ENCODE measurements around the gene APOL1. TPM values are rescaled to one million over a fixed set of nuclear protein-coding genes. Genes with fewer than 3 reads are reported as not detected.
A peak's percentile ranks its signal among the peaks of the same experiment; 100 is the strongest.

APOL1 gene
- total and polyA plus RNA-seq, 10 donors, result 10.0 to 108 (median 44.7) TPM

- H3K27me3 ChIP-seq (replicated peaks in 1 of 7), result peaks cover 0 to 6% (median 0%) of the 10 kb centered on the region in 7 donors
- no peak for DNase-seq
- no peaks in the 10 kb centered on the region for H3K9me3 ChIP-seq
- 41 to 97% (median 83%) methylated on average over 2 of the region's 2 CpGs for whole genome bisulfite sequencing, 5 donors
- no peak overlapping the region for H3K27ac ChIP-seq
- H3K4me1 ChIP-seq, result peaks cover 8 to 42% (median 22%) of the 10 kb centered on the region in 6 donors
- TF ChIP-seq POLR2AphosphoS5 (IDR thresholded peaks at IDR 0.05) (no peak), POLR2A (IDR thresholded peaks at IDR 0.05) (no peak), CTCF (IDR thresholded peaks at IDR 0.05 in 8 of 11, conservative IDR thresholded peaks at IDR 0.05 in 3 of 11) (no peak)
- H3K36me3 ChIP-seq, result no peaks in the 10 kb centered on the region
- H3K4me3 ChIP-seq, result no peak overlapping the region
- intact Hi-C loops (cut with DNase I; ENCODE audit: low total_unique reads), result no loop called here
Observed at GRCh38 chr22:36215981-36216380, 37.0 kb upstream of the APOL1 start.

- intact Hi-C loops (cut with DNase I; ENCODE audit: low total_unique reads), result no loop called here
- H3K27me3 ChIP-seq (replicated peaks in 1 of 7), result peaks cover 0 to 6% (median 0%) of the 10 kb centered on the region in 7 donors
- no peak overlapping the region for H3K27ac ChIP-seq
- TF ChIP-seq POLR2A (IDR thresholded peaks at IDR 0.05) (no peak), CTCF (IDR thresholded peaks at IDR 0.05 in 8 of 11, conservative IDR thresholded peaks at IDR 0.05 in 3 of 11) (no peak), POLR2AphosphoS5 (IDR thresholded peaks at IDR 0.05) (no peak)
- WGBS, 5 donors, result 74 to 84% (median 78%) methylated on average over 7 of the region's 7 CpGs
- DNase-seq, result no peak
- peaks cover 0 to 24% (median 8%) of the 10 kb centered on the region in 6 donors for H3K4me1 ChIP-seq
- no peak overlapping the region for H3K4me3 ChIP-seq
- H3K36me3 ChIP-seq, result no peaks in the 10 kb centered on the region
- no peaks in the 10 kb centered on the region for H3K9me3 ChIP-seq
Observed at GRCh38 chr22:36218648-36219193, 34.2 kb upstream of the APOL1 start.

- H3K27ac ChIP-seq, result peak overlapping the region in 4 of 8 donors; percentile 8 to 40 (median 16)
- 56 to 74% (median 64%) methylated on average over 9 of the region's 9 CpGs for WGBS, 5 donors
Observed at GRCh38 chr22:36220451-36220921, 32.4 kb upstream of the APOL1 start.

More at GRCh38 chr22:36220451-36220921, 32.4 kb upstream of the APOL1 start:
- H3K4me3 ChIP-seq, result no peak overlapping the region
- H3K36me3 ChIP-seq, result peaks cover 0 to 14% (median 0%) of the 10 kb centered on the region in 6 donors
- no peak for TF ChIP-seq CTCF (IDR thresholded peaks at IDR 0.05 in 8 of 11, conservative IDR thresholded peaks at IDR 0.05 in 3 of 11)
- peak in 1 of 3 donors; percentile 27 for TF ChIP-seq POLR2AphosphoS5 (IDR thresholded peaks at IDR 0.05)
- no peak for DNase-seq
- H3K27me3 ChIP-seq (replicated peaks in 1 of 7), result peaks cover 0 to 5% (median 0%) of the 10 kb centered on the region in 7 donors
- no peaks in the 10 kb centered on the region for H3K9me3 ChIP-seq
- peaks cover 0 to 17% (median 8%) of the 10 kb centered on the region in 6 donors for H3K4me1 ChIP-seq
- intact Hi-C loops (cut with DNase I; ENCODE audit: low total_unique reads), result no loop called here
